Cardiac fibroblast (primary cell): ENCODE measurements around the gene FYCO1.
A peak's percentile ranks its signal among the peaks of the same experiment; 100 is the strongest.

Experiments used
- DNase-seq, 2 donors: peaks; one replicate each; pipeline versions ENCODE4 v3.0.0 to v3.0.0-alpha.2; 2010; ENCODE audit warnings: low read depth in 2 of 2
- H3K4me3 ChIP-seq, 2 donors: replicated peaks in 1 of 2; 1 replicate in 1 of 2; 2 replicates in 1 of 2; pipeline ENCODE4 v1.5.1; 2011; ENCODE audit warnings: low read depth in 2 of 2, low read length in 2 of 2, mild to moderate bottlenecking in 2 of 2, moderate library complexity in 1 of 2
- TF ChIP-seq, protein P1 (sequence below): IDR thresholded peaks from one replicate; pipeline ENCODE4 v1.5.1; 2011; ENCODE audit warnings: low read depth, mild to moderate bottlenecking, low read length, inconsistent platforms

Gene FYCO1

DNA sequence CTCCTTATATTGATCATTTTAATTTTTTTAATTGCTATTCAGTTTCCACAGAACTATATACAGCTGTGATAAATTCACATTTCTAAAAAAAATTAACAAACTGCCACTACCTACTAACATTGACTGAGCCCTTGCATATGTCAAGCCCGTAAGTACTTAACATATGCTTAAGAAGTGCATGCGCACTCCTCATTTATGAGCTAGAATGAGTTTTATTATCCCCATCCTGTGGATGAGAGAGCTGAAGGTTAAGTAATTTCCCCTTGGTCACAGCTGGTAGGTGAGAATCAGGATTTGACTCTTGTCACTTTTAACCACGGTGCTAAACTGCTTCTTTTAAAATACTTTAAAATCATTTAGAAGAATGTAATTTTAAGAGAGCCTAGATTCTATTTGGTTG, 26.5 kb downstream of the FYCO1 start:
- no peak overlapping the region for H3K4me3 ChIP-seq
- TF ChIP-seq, protein P1, sequence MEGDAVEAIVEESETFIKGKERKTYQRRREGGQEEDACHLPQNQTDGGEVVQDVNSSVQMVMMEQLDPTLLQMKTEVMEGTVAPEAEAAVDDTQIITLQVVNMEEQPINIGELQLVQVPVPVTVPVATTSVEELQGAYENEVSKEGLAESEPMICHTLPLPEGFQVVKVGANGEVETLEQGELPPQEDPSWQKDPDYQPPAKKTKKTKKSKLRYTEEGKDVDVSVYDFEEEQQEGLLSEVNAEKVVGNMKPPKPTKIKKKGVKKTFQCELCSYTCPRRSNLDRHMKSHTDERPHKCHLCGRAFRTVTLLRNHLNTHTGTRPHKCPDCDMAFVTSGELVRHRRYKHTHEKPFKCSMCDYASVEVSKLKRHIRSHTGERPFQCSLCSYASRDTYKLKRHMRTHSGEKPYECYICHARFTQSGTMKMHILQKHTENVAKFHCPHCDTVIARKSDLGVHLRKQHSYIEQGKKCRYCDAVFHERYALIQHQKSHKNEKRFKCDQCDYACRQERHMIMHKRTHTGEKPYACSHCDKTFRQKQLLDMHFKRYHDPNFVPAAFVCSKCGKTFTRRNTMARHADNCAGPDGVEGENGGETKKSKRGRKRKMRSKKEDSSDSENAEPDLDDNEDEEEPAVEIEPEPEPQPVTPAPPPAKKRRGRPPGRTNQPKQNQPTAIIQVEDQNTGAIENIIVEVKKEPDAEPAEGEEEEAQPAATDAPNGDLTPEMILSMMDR, result no peak

DNA sequence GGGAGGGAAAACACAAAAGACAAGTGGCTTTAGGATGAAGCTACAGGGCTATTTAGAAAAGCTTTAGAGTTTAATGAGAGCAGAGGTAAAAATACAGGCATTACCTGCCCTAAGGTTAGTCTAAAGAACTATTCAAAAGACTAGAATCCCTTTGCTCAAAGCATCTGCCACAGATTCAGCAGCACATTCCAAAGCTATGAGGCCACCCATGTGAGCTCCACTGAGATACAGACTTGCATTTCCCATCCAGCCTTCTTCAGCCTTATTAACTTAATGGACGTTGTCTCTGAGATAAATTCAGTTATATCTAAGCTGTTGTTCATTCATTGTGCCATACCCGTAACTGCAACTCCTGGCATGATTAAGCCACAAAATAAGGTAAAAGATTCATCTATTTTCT, 26.9 kb downstream of the FYCO1 start:
- H3K4me3 ChIP-seq, result no peak overlapping the region
- peak; percentile 60 to 65 for DNase-seq
- TF ChIP-seq, protein P1, result no peak

More for the DNA sequence above, 26.5 kb downstream of the FYCO1 start:
- no peak for DNase-seq

DNA sequence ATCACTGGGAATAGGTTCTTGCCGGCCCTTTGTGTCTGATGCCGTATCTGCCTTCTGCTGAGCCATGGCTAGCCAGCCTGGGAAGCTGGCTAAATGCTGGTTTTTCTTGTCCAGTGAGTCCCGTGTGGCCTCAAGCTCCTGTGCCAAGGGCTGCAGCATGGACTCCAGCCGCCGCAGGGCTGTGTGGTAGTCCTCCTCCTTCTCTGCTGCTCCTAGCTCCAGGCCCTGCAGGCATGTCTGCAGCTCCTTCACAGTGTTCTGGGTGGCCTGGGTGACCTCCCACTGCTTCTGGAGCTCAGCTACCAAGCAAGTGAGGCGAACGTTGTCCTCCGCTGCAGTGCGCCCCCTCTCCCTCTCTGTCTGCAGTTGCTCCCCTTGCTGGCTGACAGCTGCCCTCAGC, 27.5 kb downstream of the FYCO1 start:
- no peak for DNase-seq
- TF ChIP-seq, protein P1, result no peak
- H3K4me3 ChIP-seq, result no peak overlapping the region

DNA sequence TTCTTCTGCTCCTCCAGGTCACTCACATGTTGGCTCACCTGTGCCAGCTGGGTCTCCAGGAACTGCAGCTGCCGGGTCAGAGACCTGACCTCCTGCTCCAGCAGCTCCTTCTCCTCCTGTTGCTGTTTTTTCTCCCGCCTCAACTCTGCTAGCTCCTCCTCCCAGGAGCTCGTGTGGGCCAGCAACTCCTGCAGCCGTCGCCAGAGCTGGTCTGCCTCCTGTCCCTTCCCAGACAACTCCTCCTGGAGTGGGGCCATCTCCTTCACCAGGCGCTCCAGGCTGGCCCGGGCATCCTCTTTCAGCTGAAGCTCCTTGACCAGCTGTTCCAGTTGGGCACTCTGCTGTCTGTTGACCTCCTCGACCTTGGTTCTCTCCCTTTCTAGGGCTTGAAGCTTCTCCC, 27.9 kb downstream of the FYCO1 start:
- no peak overlapping the region for H3K4me3 ChIP-seq
- TF ChIP-seq, protein P1, result no peak
- DNase-seq, result no peak

DNA sequence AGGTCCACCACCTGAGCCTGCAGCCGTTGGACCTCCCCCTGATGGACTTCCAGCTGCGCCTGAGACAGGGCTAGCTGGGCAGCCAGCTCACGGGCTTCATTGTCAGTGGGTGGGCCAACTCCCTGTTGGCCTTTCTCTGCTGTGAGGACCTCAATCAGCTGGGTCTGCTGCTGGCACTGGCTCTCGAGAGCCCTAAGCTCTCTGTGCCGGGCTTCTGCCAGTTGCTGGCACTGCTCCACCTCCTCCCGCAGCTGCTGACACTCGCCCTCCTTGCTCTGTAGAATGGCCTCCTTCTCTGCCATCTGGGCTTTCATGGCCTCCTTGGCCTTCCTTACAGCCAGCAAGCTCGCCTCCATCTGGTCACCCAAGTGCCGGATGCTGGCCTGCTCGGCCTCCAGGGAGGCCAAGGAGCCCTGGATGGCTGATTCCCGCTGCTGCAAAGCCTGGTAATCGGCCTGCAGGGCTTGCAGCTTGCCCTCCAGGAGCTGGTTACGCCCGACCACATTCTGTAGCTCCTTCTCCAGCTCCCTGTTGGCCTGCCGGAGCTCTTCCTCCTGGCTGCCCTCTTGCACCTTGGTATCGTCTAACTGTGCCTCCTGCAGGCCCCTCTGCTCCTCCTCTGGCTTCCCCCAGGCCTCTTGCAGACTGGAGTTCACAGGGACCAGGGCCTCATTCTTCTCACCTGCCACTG, 28.5 kb downstream of the FYCO1 start:
- DNase-seq, result no peak
- TF ChIP-seq, protein P1, result no peak
- H3K4me3 ChIP-seq, result no peak overlapping the region

DNA sequence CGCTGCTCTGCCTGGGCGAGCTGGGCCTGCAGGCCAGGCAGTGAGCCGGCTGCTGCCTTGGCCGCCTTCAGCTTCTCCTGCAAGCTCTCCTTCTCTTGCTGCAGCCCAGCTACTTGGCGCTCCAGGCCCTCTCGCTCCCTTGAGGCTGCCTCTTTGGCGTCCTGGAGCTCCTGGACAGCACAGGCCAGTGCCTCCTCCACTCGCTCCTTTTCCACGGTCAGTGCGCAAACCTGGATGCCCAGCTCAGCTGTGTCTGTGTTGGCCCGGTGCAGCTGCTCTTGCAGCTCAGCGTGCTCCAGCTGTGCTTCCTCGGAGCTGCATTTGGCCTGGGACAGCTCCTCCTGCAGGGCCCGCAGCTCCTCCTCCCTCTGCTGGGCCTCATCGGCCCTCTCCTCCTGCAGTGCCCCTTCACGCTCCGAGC, 29.2 kb downstream of the FYCO1 start:
- TF ChIP-seq, protein P1, result no peak
- DNase-seq, result no peak
- no peak overlapping the region for H3K4me3 ChIP-seq

DNA sequence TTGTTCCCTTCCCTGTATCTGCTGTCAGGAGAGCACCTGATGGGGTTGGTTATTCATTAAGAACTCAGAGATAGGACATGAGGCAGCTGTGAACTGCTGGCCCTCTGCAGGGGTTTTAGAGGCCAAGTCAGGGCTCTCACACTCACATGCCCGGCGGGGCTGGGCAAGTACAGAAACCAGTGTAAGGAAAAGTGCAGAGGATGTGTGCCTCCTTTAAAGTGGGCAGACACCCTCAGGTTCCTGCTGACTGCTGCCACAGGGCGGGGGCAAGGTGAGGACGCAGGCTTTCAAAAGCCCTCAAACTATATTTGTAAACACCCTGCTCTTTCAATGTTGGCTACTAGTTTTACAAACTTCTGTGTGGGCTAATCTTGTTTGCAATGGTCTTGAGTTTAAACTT, 30.0 kb downstream of the FYCO1 start:
- TF ChIP-seq, protein P1, result no peak
- no peak overlapping the region for H3K4me3 ChIP-seq
- no peak for DNase-seq
